ENCODE results near the gene THYN1. TPM values are rescaled to one million over a fixed set of nuclear protein-coding genes. Genes with fewer than 3 reads are reported as not detected.
"Not testable (repeated sequence)": the region's sequence is repeated elsewhere in the genome, so short reads cannot be mapped to it uniquely, and the experiment has no call there.

THYN1 gene
- total RNA-seq, 8 experiments from 2014 or later: 45.7 to 97.0 (median 70.3) TPM

DNA sequence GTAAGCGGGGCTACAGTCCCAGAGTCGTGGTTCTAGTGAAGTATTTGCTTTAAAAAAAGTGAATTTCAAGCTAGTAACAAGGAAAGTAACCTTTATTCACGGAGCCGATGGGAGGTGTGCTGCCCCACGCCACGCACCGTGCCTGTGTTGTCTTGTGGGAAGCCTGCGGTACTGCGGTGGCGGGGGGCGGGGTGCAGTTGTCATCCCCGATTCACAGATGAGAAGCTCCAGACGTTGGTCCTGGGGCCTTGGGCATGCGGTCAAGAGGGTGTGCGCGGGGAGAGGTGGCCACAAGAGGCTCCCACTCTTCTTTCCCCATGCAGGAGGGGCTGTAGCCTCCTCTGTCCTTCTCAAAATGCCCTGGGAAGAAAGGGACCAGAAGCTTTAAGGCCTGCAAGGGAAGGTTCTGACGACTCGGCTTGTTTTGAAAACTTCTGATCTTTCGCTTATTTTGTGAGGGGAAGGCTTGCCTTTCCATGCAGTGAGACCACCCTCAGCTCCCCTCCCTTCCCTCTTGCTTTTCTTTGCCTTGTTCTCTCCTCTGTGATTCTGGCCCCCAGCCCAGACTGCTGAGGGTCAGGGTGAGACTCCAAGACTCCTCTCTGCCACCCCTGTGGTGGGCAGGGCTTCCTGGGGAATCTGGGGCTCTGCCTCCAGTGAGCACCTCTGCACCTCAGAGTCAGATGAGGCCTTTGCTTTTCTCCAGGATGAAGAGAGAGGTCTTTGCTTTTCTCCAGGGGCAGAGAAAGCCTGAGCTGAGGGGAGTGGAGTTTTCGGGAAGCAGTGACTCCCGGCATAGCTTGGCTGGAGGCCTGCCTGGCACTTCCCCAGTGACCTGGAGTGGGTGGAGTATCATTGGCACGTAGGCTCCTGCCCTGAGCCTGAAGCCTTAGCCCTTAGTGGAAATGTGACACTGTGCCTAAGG lies 29.2 kb upstream of the THYN1 start:
- WGBS, 10 experiments: 45 to 85% (median 73%) methylated on average over 1 to 8 of the region's 22 CpGs; no CpG with 5 or more reads in 2 of the 10 experiments
- in situ Hi-C loops (cut with MboI; ENCODE audit: low pct_unique_long_range_greater_than_20kb in 2 of 9, low sequenced_read_pairs in 9 of 9, unreplicated experiment in 9 of 9): no loop called here
- Histone ChIP-seq H3K4me3 (no peak overlapping the region), H3K27ac (no peak overlapping the region), H3K4me1 (replicated peaks in 1 of 2) (no peaks in the 10 kb centered on the region)
- ATAC-seq (replicated peaks in 6 of 8): peak in 1 of 8 experiments; percentile 18

DNA sequence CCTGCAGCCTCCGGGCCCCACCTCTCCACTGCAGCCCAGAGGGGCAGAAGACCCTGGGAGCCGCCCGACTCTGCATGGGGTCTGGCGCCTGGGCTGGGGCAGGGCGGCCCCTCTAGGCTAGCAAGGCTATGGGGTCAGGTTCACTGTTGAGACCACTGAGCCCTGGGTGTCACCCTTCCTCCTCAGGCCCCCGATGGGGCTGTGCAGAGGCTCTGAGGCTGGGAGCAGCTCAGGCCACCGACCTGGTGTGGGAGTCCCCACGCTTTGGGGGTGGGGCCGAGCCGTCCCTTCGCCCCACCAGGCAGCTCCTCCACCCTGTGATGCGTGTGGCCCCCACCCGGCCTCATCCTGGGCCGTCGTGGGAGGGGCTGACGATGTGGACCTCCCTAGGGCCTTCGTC lies 28.5 kb upstream of the THYN1 start:
- H3K4me1 ChIP-seq (replicated peaks in 1 of 2); H3K4me3 ChIP-seq; ATAC-seq (replicated peaks in 6 of 8); H3K27ac ChIP-seq; in situ Hi-C loops (cut with MboI; ENCODE audit: low pct_unique_long_range_greater_than_20kb in 2 of 9, low sequenced_read_pairs in 9 of 9, unreplicated experiment in 9 of 9): not testable (repeated sequence)
- no CpG with 5 or more reads among the region's 17 CpGs for WGBS, 10 experiments

DNA sequence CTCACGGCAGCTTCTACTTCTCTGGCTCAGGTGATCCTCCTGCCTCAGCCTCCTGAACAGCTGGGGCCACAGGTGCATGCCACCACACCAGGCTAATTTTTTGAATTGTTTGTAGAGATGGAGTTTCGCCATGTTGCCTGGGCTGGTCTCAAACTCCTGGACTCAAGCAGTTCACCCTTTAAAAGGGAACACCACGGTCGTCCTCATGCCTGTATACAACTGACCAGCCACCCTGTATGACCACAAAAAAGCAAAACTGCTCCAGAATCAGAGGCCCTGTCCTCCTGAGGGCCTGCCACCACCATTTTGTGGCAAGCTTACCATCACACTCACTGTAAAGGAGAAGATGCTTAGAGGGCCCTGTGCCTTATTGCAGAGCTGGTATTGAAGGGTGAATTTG lies 25.2 kb upstream of the THYN1 start:
- ATAC-seq (replicated peaks in 6 of 8): no peak
- H3K27ac ChIP-seq: no peak overlapping the region
- H3K4me1 ChIP-seq (replicated peaks in 1 of 2): peaks cover 2 to 3% of the 10 kb centered on the region in 2 donors
- 70 to 100% (median 88%) methylated on average over 1 to 3 of the region's 4 CpGs; no CpG with 5 or more reads in 4 of the 10 experiments for WGBS, 10 experiments
- in situ Hi-C loops (cut with MboI; ENCODE audit: low pct_unique_long_range_greater_than_20kb in 2 of 9, low sequenced_read_pairs in 9 of 9, unreplicated experiment in 9 of 9): no loop called here
- no peak overlapping the region for H3K4me3 ChIP-seq

DNA sequence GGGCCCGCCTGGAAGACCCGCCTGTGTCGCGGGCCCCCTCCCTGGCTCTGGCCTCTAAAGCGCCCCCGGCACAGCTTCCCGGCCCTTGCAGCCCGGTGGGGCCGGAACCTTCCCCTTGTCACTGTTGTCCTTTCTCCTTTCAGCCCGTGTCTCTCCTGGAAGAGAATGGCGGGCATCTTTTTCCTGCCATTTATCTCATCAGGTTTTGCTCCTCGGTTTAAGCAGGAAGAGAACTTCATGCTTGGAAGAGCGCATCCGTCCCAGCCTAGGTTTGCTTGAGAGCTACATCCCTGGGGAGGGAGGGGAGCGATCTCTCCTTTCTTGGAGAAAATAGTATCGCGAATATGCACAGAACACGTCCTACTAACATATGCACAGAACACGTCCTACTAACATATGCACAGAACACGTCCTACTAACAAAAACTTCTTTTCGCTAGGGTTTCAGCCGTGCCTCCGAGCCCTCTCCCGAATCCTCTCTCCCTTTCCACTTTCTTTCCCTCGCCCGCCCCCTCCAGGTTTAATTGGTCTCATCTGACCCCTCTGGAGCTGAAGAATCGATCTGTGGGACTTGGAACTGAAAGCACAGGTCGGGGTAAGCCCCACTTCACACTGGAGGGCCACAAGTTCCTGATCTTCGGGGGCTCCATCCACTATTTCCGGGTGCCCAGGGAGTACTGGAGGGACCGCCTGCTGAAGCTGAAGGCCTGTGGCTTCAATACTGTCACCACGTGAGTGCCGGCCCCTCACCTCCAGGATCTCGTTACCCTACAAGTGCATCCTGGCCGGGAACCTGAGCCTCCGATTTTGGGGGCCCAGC lies 24.2 kb upstream of the THYN1 start:
- no peak overlapping the region for H3K27ac ChIP-seq
- in situ Hi-C loops (cut with MboI; ENCODE audit: low pct_unique_long_range_greater_than_20kb in 2 of 9, low sequenced_read_pairs in 9 of 9, unreplicated experiment in 9 of 9): no loop called here

DNA sequence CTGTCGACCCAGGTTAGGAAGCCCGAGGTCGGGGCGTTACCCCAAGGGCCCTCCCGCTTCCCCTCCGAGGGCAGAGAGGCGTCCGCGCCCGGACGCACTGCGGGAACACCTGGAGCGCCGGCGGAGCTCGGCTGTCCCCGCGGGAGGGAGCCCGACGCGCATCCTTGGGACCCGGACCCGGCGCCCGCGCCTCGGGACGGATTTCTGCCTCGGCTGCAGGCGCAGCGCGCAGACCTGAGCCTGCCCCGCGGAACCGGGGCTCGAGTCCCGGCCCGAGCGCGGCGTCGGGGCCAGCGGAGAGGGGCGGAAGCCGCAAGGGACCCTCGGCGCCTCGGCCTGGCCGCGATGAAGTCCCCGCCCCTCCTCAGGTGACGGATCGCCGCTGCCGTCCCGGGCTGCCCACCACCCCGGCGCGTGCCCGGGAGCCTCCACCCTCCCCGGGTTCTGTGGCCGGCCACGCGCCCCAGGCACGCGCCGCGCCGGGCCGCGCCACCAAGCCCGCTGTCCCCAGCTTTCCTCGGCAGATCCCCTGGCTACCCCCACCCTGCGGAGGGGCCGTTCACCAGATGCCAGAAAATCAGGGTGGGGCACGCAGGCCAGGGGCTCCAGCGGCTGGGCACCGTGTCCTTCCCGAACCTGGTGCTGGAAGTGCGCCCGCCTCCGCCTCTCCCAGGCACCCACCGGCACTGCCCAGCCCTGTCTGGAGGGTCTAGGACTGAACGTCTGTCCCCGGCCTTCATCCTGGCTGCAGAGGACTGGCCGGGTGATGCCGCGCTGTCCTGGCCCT lies 23.4 kb upstream of the THYN1 start:
- in situ Hi-C loops (cut with MboI; ENCODE audit: low pct_unique_long_range_greater_than_20kb in 2 of 9, low sequenced_read_pairs in 9 of 9, unreplicated experiment in 9 of 9): no loop called here
- Histone ChIP-seq H3K27ac (no peak overlapping the region), H3K4me3 (peak overlapping the region; percentile 21 to 42 (median 32)), H3K4me1 (replicated peaks in 1 of 2) (peaks cover 9% of the 10 kb centered on the region in 2 donors)
- WGBS, 10 experiments: 0% methylated on average over 2 to 9 of the region's 88 CpGs; no CpG with 5 or more reads in 6 of the 10 experiments
- ATAC-seq (replicated peaks in 6 of 8): peak; percentile 17 to 64 (median 52)

More for the DNA sequence above, 24.2 kb upstream of the THYN1 start:
- ATAC-seq (replicated peaks in 6 of 8): peak in 1 of 8 experiments; percentile 27
- Histone ChIP-seq H3K4me3 (peak overlapping the region; percentile 21 to 42 (median 32)), H3K4me1 (replicated peaks in 1 of 2) (peaks cover 8 to 9% of the 10 kb centered on the region in 2 donors)
- WGBS, 10 experiments: 0 to 59% (median 35%) methylated on average over 1 to 20 of the region's 36 CpGs; no CpG with 5 or more reads in 1 of the 10 experiments

DNA sequence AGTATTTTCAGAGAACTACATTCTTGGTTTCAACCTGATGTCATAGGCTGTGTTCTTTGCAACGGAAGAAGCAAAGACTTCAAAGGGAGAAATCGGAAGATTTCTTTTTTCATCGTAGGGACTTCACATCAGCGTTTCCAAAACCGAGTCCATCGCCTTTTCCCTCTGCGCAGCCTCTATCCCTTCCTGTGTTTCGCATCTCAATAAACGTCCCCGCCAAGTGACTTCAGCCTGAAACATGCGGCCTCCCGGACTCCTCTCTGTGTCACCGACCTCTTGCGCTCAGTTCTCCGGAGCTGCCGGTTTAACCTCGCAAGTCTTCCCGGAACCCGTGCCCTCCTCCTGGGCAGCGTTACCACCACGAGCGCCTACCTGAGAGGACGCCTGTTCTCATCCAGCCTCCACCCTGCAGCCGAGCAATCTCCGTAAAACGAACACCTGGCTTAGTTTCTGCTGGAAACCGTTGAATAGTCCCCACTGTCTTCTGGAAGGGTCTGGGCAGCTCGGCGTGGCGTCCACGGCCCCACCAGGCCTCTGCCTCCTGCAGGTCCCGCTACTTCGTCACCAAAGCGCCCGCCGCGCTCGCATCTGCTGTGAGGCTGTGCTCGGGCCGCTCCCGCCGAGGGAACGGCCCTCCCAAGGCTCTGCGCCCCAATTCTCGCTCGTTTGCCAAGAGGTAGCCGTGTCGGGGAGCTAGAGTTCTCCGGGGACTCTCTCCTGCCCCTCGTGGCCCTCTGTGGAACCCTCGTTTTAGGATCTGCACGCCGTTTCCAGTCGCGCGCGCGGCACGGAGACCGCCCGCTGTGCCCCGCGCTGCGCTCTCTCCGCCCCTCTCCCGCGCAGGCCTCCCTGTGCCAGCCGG lies 22.6 kb upstream of the THYN1 start, which contains the start of gene GLB1L3:
GLB1L3 (plus strand) TSS at position 846 of the 862 bp plus-strand sequence. CDS start 362 bp downstream, outside the sequence.
- 0 to 34% (median 2%) methylated on average over 3 to 24 of the region's 68 CpGs; no CpG with 5 or more reads in 1 of the 10 experiments for WGBS, 10 experiments
- Histone ChIP-seq H3K4me3 (peak within 1 kb of the TSS; percentile 21 to 42 (median 32)), H3K27ac (no peak within 1 kb of the TSS), H3K4me1 (replicated peaks in 1 of 2) (peaks cover 9% of the 10 kb centered on the region in 2 donors)
- peak; percentile 58 to 84 (median 79) for ATAC-seq (replicated peaks in 6 of 8)
- in situ Hi-C loops (cut with MboI; ENCODE audit: low pct_unique_long_range_greater_than_20kb in 2 of 9, low sequenced_read_pairs in 9 of 9, unreplicated experiment in 9 of 9): no loop called here

DNA sequence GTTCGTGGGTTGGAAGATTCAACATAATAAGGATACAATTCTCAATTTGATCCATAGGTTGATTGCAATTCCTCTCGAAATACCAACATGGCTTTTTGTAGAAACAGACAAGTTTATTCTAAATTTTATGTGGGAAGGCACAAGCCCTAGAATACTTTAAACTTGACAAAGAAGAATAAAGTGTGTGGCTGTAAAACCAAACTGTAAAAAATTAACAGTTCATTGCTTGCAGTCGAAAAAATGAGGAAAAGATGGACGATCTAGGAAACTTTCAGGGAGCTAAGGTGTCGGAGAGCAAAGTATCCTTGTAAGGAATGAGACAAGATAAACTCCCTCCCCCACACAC lies 22.0 kb upstream of the THYN1 start:
- Histone ChIP-seq H3K4me3 (peak overlapping the region; percentile 21 to 42 (median 32)), H3K4me1 (replicated peaks in 1 of 2) (peaks cover 9% of the 10 kb centered on the region in 2 donors), H3K27ac (no peak overlapping the region)
- in situ Hi-C loops (cut with MboI; ENCODE audit: low pct_unique_long_range_greater_than_20kb in 2 of 9, low sequenced_read_pairs in 9 of 9, unreplicated experiment in 9 of 9): no loop called here
- no peak for ATAC-seq (replicated peaks in 6 of 8)
- 6 to 46% (median 14%) methylated on average over 3 to 5 of the region's 5 CpGs for WGBS, 10 experiments

DNA sequence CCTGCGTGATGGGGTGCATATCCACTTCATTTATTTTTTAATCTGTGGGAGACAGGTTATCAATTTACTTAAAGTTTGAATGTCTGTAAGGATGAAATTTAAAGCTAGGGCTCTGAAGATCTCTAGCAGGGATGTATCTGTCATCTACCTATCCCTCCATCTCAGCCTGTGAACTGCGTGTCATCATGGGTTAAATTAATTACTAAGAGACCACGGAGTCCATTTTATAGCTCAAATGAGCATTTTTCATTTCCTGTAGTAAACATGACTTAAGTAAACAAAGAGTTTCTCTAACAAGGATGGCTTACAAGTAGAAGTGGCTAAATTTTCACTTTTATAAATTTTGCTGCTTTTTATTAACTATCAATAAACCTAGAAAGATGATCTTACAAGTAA lies 20.2 kb upstream of the THYN1 start:
- H3K4me1 ChIP-seq (replicated peaks in 1 of 2): peaks cover 9% of the 10 kb centered on the region in 2 donors
- H3K4me3 ChIP-seq: peak overlapping the region in 1 of 5 donors; percentile 14

DNA sequence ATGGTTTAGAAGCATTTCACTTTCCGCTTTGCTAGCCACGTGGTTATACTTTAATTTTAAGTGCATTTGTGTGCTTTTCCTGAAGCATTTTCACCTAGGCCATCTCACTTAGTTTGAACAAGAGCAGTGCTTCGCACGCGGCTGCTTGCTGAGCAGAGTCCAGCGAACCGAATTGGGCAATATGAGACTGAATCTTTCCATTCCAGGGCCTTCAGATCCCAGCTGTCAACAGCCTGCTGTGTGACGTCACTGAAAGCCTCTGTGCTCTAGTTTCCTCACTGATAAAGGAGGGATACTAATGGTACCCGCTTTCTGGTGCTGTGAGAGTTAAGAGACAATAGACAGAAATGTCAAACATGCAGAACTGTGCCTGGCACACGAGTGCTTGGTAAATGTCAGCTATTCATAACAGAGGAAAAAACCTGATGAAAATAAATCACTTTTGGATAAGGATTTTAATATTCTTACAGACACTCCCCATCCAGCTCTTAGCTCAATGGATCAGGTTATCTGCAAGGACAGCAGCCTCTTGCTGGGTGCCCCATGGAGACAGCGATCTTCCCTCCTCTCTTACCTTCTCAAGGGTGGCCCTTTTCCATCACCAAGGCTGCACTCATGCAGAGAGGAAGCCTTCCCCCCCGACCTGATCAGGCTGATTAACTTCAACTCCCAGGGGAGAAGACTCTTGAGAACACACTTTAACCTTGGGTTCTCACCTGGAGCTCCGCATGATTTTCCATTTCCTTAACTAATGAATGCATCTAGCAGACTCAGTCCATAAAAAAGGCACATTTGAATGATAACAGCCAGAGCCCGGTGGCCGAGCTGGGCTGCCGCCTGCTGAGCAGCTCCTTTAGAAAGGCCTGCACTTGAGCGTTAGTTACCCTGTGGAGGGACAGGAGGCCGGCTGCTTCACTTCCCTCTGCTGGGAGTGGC lies 19.5 kb upstream of the THYN1 start:
- Histone ChIP-seq H3K27ac (no peak overlapping the region), H3K4me3 (peak overlapping the region in 1 of 5 donors; percentile 14), H3K4me1 (replicated peaks in 1 of 2) (peaks cover 9 to 12% of the 10 kb centered on the region in 2 donors)
- in situ Hi-C loops (cut with MboI; ENCODE audit: low pct_unique_long_range_greater_than_20kb in 2 of 9, low sequenced_read_pairs in 9 of 9, unreplicated experiment in 9 of 9): no loop called here
- 0 to 70% (median 36%) methylated on average over 1 to 11 of the region's 18 CpGs for WGBS, 10 experiments
- peak in 4 of 8 experiments; percentile 10 to 33 (median 28) for ATAC-seq (replicated peaks in 6 of 8)

More for the DNA sequence above, 20.2 kb upstream of the THYN1 start:
- ATAC-seq (replicated peaks in 6 of 8): no peak
- H3K27ac ChIP-seq: no peak overlapping the region
- in situ Hi-C loops (cut with MboI; ENCODE audit: low pct_unique_long_range_greater_than_20kb in 2 of 9, low sequenced_read_pairs in 9 of 9, unreplicated experiment in 9 of 9): no loop called here
- 5 to 50% (median 9%) methylated on average over 1 to 3 of the region's 3 CpGs; no CpG with 5 or more reads in 1 of the 10 experiments for WGBS, 10 experiments

DNA sequence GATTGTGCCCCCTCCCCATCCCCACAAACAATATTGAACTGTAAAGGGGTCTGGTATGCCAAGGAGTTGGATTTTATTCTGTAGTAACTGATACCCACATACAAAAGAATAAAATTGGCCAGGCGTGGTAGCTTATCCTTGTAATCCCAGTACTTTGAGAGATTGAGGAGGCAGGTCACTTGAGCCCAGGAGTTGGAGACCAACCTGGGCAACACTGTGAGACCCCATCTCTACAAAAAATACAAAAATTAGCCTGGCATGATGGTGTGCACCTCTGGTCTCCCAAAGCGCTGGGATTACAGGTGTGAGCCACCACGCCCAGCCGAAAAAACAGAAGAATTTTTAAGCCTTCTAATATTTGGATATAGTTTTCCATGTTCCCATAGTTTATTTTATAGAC lies 18.8 kb upstream of the THYN1 start:
- Histone ChIP-seq H3K4me3 (no peak overlapping the region), H3K4me1 (replicated peaks in 1 of 2) (peaks cover 9 to 16% of the 10 kb centered on the region in 2 donors), H3K27ac (no peak overlapping the region)
- ATAC-seq (replicated peaks in 6 of 8): no peak
- in situ Hi-C loops (cut with MboI; ENCODE audit: low pct_unique_long_range_greater_than_20kb in 2 of 9, low sequenced_read_pairs in 9 of 9, unreplicated experiment in 9 of 9): no loop called here
- WGBS, 10 experiments: 80 to 100% (median 93%) methylated on average over 1 to 3 of the region's 4 CpGs; no CpG with 5 or more reads in 3 of the 10 experiments

DNA sequence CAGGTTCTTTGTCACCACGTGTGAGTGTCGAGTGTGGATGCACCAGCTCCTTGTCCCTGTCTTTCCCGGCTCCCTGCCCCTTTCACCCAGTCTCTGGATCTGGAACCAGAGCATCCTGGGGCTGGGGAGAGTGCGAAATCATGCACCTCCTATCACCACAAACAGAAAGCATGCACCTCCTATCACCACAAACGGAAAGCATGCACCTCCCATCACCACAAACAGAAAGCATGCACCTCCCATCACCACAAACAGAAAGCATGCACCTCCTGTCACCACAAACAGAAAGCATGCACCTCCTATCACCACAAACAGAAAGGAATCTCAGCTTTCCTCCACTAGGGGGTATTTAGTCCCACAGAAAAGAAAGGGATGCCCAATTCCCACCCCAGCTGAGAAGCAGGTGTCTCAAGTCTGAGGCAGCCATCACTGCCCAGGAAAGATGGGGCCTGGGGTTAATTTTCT lies 17.1 kb upstream of the THYN1 start:
- no peak overlapping the region for H3K4me3 ChIP-seq
- ATAC-seq (replicated peaks in 6 of 8): peak in 1 of 8 experiments; percentile 15
- H3K4me1 ChIP-seq (replicated peaks in 1 of 2): peaks cover 6 to 16% of the 10 kb centered on the region in 2 donors
- in situ Hi-C loops (cut with MboI; ENCODE audit: low pct_unique_long_range_greater_than_20kb in 2 of 9, low sequenced_read_pairs in 9 of 9, unreplicated experiment in 9 of 9): no loop called here
- H3K27ac ChIP-seq: no peak overlapping the region
- WGBS, 10 experiments: 33 to 80% (median 60%) methylated on average over 1 to 3 of the region's 5 CpGs; no CpG with 5 or more reads in 5 of the 10 experiments

Measured in motor neuron (in vitro differentiated cells).